IMR-90 (cell line): ENCODE data around the gene NT5M. TPM values are rescaled to one million over a fixed set of nuclear protein-coding genes. Genes with fewer than 3 reads are reported as not detected.
A peak's percentile ranks its signal among the peaks of the same experiment; 100 is the strongest.

Experiments
- ATAC-seq: fragments of 200-7000 bp; cut with Tn5 transposase; 2 replicates; pipeline ENCODE4 v1.9.1; 2020; ENCODE audit warnings: low read depth, mild to moderate bottlenecking, moderate library complexity
- BruUV-seq: library from RNA; stranded (reverse); fragments of 400-500 nt; replicated peaks from 2 replicates; lab custom pipeline; 2021; lab: Mats Ljungman, UMichigan
- CTCF ChIA-PET: fragments of 300-600 bp; formaldehyde crosslinking; extraction: SDS; loops from one replicate; lab custom pipeline; 2021; ENCODE audit warnings: antibody characterized with exemption; lab: Yijun Ruan, JAX
- POLR2A ChIA-PET: fragments of 300-600 bp; sonication (Branson Sonifier 250); formaldehyde crosslinking; loops from one replicate; lab custom pipeline; 2022; ENCODE audit warnings: antibody characterized with exemption; ENCODE audit not compliant: unreplicated experiment; lab: Charles Lee
- DNase-seq: peaks from one replicate; pipeline ENCODE4 v3.0.0; 2013
- H2AFZ ChIP-seq: replicated peaks from 2 replicates; pipeline ENCODE3; 2013; ENCODE audit warnings: low read length, mild to moderate bottlenecking; ENCODE audit not compliant: poor library complexity
- H2AK5ac ChIP-seq: 2 replicates; pipeline ENCODE4 v1.6.1; 2013; ENCODE audit warnings: low read depth, low read length, inconsistent platforms
- H2AK9ac ChIP-seq: replicated peaks from 2 replicates; pipeline ENCODE3; 2013; ENCODE audit warnings: mild to moderate bottlenecking, low read depth, low read length, moderate library complexity; ENCODE audit not compliant: poor library complexity
- H2BK120ac ChIP-seq: 2 replicates; pipeline ENCODE4 v1.6.1; 2013; ENCODE audit warnings: low read depth, low read length, inconsistent platforms
- H2BK15ac ChIP-seq: 3 replicates; pipeline ENCODE4 v1.6.1; 2013; ENCODE audit warnings: low read depth, low read length, inconsistent platforms
- H2BK20ac ChIP-seq: 2 replicates; pipeline ENCODE4 v1.6.1; 2013; ENCODE audit warnings: low read depth, mild to moderate bottlenecking, inconsistent platforms, low read length, moderate library complexity
- H2BK5ac ChIP-seq: 2 replicates; pipeline ENCODE4 v1.6.1; 2013; ENCODE audit warnings: mild to moderate bottlenecking, low read depth, low read length, inconsistent platforms; ENCODE audit not compliant: poor library complexity, severe bottlenecking
- H3K14ac ChIP-seq: replicated peaks from 2 replicates; pipeline ENCODE4 v1.6.1; 2013; ENCODE audit warnings: low read depth, low read length, inconsistent platforms
- H3K18ac ChIP-seq: 2 replicates; pipeline ENCODE4 v1.6.1; 2013; ENCODE audit warnings: low read depth, low read length, control low read depth
- H3K23ac ChIP-seq: 2 replicates; pipeline ENCODE4 v1.6.1; 2013; ENCODE audit warnings: low read depth, low read length, inconsistent platforms
- H3K27ac ChIP-seq: 2 replicates; pipeline ENCODE4 v1.5.1; 2013; ENCODE audit warnings: mild to moderate bottlenecking, control low read depth, low read length; ENCODE audit not compliant: insufficient read depth
- H3K27me3 ChIP-seq: 2 replicates; pipeline ENCODE4 v1.6.1; 2013; ENCODE audit warnings: low read length; ENCODE audit not compliant: control insufficient read depth, insufficient read depth
- H3K36me3 ChIP-seq: 2 replicates; pipeline ENCODE4 v1.6.1; 2013; ENCODE audit warnings: low read length, mixed read lengths; ENCODE audit not compliant: control insufficient read depth, insufficient read depth
- H3K4ac ChIP-seq: 2 replicates; pipeline ENCODE4 v1.6.1; 2013; ENCODE audit warnings: low read depth, low read length, inconsistent platforms
- H3K4me1 ChIP-seq: 2 replicates; pipeline ENCODE4 v1.6.1; 2013; ENCODE audit warnings: low read length, mixed read lengths; ENCODE audit not compliant: control insufficient read depth, insufficient read depth
- H3K4me2 ChIP-seq: 2 replicates; pipeline ENCODE4 v1.6.1; 2013; ENCODE audit warnings: low read depth, mild to moderate bottlenecking, control low read depth, low read length, moderate library complexity
- H3K4me3 ChIP-seq: 2 replicates; pipeline ENCODE4 v1.5.1; 2013; ENCODE audit warnings: low read depth, mild to moderate bottlenecking, control low read depth, low read length, moderate library complexity; ENCODE audit not compliant: insufficient read depth
- H3K56ac ChIP-seq: 2 replicates; pipeline ENCODE4 v1.6.1; 2013; ENCODE audit warnings: low read length, inconsistent platforms; ENCODE audit not compliant: insufficient read depth; ENCODE audit errors: extremely low read depth
- H3K79me1 ChIP-seq, 2 experiments: 2 replicates each; pipeline ENCODE4 v1.6.1; 2013; ENCODE audit warnings: low read length in 2 of 2, inconsistent platforms in 1 of 2, low read depth in 1 of 2
- H3K9ac ChIP-seq: 2 replicates; pipeline ENCODE4 v1.6.1; 2013; ENCODE audit warnings: low read depth, low read length, control low read depth
- H3K9me1 ChIP-seq: 2 replicates; pipeline ENCODE4 v1.6.1; 2013; ENCODE audit warnings: low read length, inconsistent platforms; ENCODE audit not compliant: insufficient read depth
- H3K9me3 ChIP-seq: 2 replicates; pipeline ENCODE4 v1.6.1; 2013; ENCODE audit warnings: low read length; ENCODE audit not compliant: control insufficient read depth, insufficient read depth
- H4K20me1 ChIP-seq: 2 replicates; pipeline ENCODE4 v1.6.1; 2013; ENCODE audit warnings: low read length, inconsistent platforms; ENCODE audit not compliant: insufficient read depth
- H4K5ac ChIP-seq: 2 replicates; pipeline ENCODE4 v1.6.1; 2013; ENCODE audit warnings: mild to moderate bottlenecking, low read depth, low read length, control low read depth
- H4K8ac ChIP-seq, 2 experiments: 2 replicates each; pipeline ENCODE4 v1.6.1; 2013; ENCODE audit warnings: low read depth in 2 of 2, low read length in 2 of 2, control low read depth in 1 of 2, inconsistent platforms in 1 of 2
- H4K91ac ChIP-seq: 2 replicates; pipeline ENCODE4 v1.6.1; 2013; ENCODE audit warnings: low read depth, low read length, inconsistent platforms; ENCODE audit not compliant: insufficient read depth
- BHLHE40 ChIP-seq: fragments of 150-350 bp; IDR thresholded peaks from 2 replicates; pipeline ENCODE4 v1.6.1; 2016; ENCODE audit warnings: mild to moderate bottlenecking, low read depth, low read length
- CHD1 ChIP-seq: IDR thresholded peaks from 2 replicates; pipeline ENCODE4 v1.6.1; 2012; ENCODE audit warnings: low read depth, low read length, improper control_type of control experiment
- MAZ ChIP-seq: IDR thresholded peaks from 2 replicates; pipeline ENCODE4 v1.6.1; 2012; ENCODE audit warnings: low read depth, mild to moderate bottlenecking, low read length, improper control_type of control experiment, moderate library complexity, borderline replicate concordance
- MXI1 ChIP-seq: IDR thresholded peaks from 2 replicates; pipeline ENCODE4 v1.6.1; 2012; ENCODE audit warnings: low read depth, mild to moderate bottlenecking, low read length, moderate library complexity, borderline replicate concordance
- NFE2L2 ChIP-seq: fragments of 150-350 bp; IDR thresholded peaks from 2 replicates; pipeline ENCODE4 v1.6.1; 2016; ENCODE audit warnings: low read depth, mild to moderate bottlenecking, low read length
- RAD21 ChIP-seq: IDR thresholded peaks from 2 replicates; pipeline ENCODE4 v1.6.1; 2012; ENCODE audit warnings: low read length, improper control_type of control experiment
- WGBS, 2 experiments: methylation state at CpG; one replicate each; pipeline versions ENCODE4 v1.1.5 to v1.1.7; 2013; ENCODE audit warnings: missing lambda C conversion rate in 2 of 2; ENCODE audit not compliant: insufficient read length in 1 of 2; ENCODE audit errors: extremely low coverage in 2 of 2; 5-methylcytosine and 5-hydroxymethylcytosine counted together
- dilution Hi-C: fragments of 300-500 bp; cut with HindIII; formaldehyde crosslinking; loops from one replicate; pipeline ENCODE4 v1.14.3; 2018; ENCODE audit warnings: low sequenced_read_pairs; ENCODE audit not compliant: unreplicated experiment
- in situ Hi-C: fragments of 300-500 bp; cut with MboI; formaldehyde crosslinking; loops from 3 replicates; pipeline ENCODE4 v1.14.3; 2019; ENCODE audit warnings: low sequenced_read_pairs, inconsistent platforms, mixed read lengths
- intact Hi-C: fragments of 100-400 bp; cut with micrococcal nuclease; formaldehyde crosslinking; loops from 2 replicates; pipeline ENCODE4 v1.10.0; 2022
- polyA plus RNA-seq, 3 experiments: library from polyadenylated mRNA; depleted of rRNA; stranded (reverse); fragments of >200 nt; gene quantifications; 2 replicates each; pipeline ENCODE4 v1.2.3, GENCODE V29; 2012; ENCODE audit warnings: low replicate concordance in 1 of 3
- total RNA-seq: library from RNA; depleted of rRNA; stranded (reverse); fragments of >200 nt; gene quantifications from 2 replicates; pipeline ENCODE4 v1.2.3, GENCODE V29; 2012

Gene NT5M
- total and polyA plus RNA-seq, 2 of the 4 experiments (the other 2 are of a cell fraction) = 0.18 to 0.32 TPM

GRCh38 chr17:17387498-17388362 is 84.6 kb downstream of the NT5M start:
- no TSS peak for BruUV-seq
- Histone ChIP-seq H2AK5ac (no peak overlapping the region), H2BK5ac (no peak overlapping the region), H2AFZ (peak overlapping the region; percentile 38), H3K4me1 (no peaks in the 10 kb centered on the region), H2BK15ac (no peak overlapping the region), H3K4me3 (no peak overlapping the region), H4K91ac (no peak overlapping the region), H2BK20ac (no peak overlapping the region), H3K4me2 (no peak overlapping the region), H4K5ac (no peak overlapping the region), H4K8ac (no peak overlapping the region), H3K18ac (no peak overlapping the region), H3K23ac (no peak overlapping the region), H2AK9ac (no peak overlapping the region), H2BK120ac (no peak overlapping the region), H3K14ac (no peak overlapping the region), H3K79me1 (no peaks in the 10 kb centered on the region), H4K20me1 (no peaks in the 10 kb centered on the region), H3K27me3 (peaks cover 24% of the 10 kb centered on the region), H3K56ac (no peak overlapping the region), H3K4ac (no peak overlapping the region), H3K36me3 (no peaks in the 10 kb centered on the region), H3K9me3 (no peaks in the 10 kb centered on the region), H3K9ac (no peak overlapping the region), H3K27ac (no peak overlapping the region), H3K9me1 (no peaks in the 10 kb centered on the region)
- ATAC-seq (no peak), DNase-seq (no peak)
- 66% methylated on average over 4 of the region's 15 CpGs; no CpG with 5 or more reads in 1 of the 2 experiments for WGBS, 2 experiments
- POLR2A ChIA-PET = no interaction called here
- TF ChIP-seq NFE2L2 (no peak), MXI1 (no peak), CHD1 (no peak), RAD21 (no peak; the same call in 1 of the 2 replicates), BHLHE40 (no peak), MAZ (no peak)
- intact Hi-C loops = no loop called here
- in situ Hi-C loops = no loop called here
- dilution Hi-C loops = no loop called here
- CTCF ChIA-PET = no interaction called here
